GM23338 (cell line): ENCODE measurements around the gene ESR1. TPM values are rescaled to one million over a fixed set of nuclear protein-coding genes. Genes with fewer than 3 reads are reported as not detected.

ENCODE experiments used
- ATAC-seq: fragments of 200-7000 bp; cut with Tn5 transposase; 3 replicates; pipeline ENCODE4 v1.9.1; 2020
- DNase-seq: peaks from one replicate; pipeline ENCODE4 v3.0.0-alpha.2; 2015; ENCODE audit warnings: low spot score
- H2AFZ ChIP-seq: fragments of 200-600 bp; sonication (generic); 2 replicates; pipeline ENCODE4 v1.8.0; 2016; ENCODE audit warnings: antibody characterized with exemption, mild to moderate bottlenecking, moderate library complexity
- H3F3A ChIP-seq: fragments of 200-600 bp; sonication (generic); replicated peaks from 2 replicates; pipeline ENCODE4 v1.8.0; 2017; ENCODE audit warnings: antibody characterized with exemption, mixed run types, low read depth
- H3K27ac ChIP-seq: fragments of 200-600 bp; sonication (generic); 2 replicates; pipeline ENCODE4 v1.6.1; 2016; ENCODE audit warnings: low read depth
- H3K27me3 ChIP-seq: fragments of 200-600 bp; sonication (generic); 2 replicates; pipeline ENCODE4 v1.8.0; 2016; ENCODE audit warnings: mild to moderate bottlenecking, mixed run types, moderate library complexity; ENCODE audit not compliant: insufficient read depth
- H3K36me3 ChIP-seq: fragments of 200-600 bp; sonication (generic); 2 replicates; pipeline ENCODE4 v1.8.0; 2016; ENCODE audit warnings: mild to moderate bottlenecking; ENCODE audit not compliant: insufficient read depth
- H3K4me1 ChIP-seq: fragments of 200-600 bp; sonication (generic); 2 replicates; pipeline ENCODE4 v1.8.0; 2016; ENCODE audit warnings: mild to moderate bottlenecking, moderate library complexity; ENCODE audit not compliant: insufficient read depth
- H3K4me2 ChIP-seq: fragments of 200-600 bp; sonication (generic); 2 replicates; pipeline ENCODE4 v1.7.1; 2017; ENCODE audit warnings: mixed run types
- H3K4me3 ChIP-seq: fragments of 200-600 bp; sonication (generic); 2 replicates; pipeline ENCODE4 v1.6.1; 2016; ENCODE audit warnings: mixed run types
- H3K79me2 ChIP-seq: fragments of 200-600 bp; sonication (generic); replicated peaks from 2 replicates; pipeline ENCODE4 v1.8.0; 2017; ENCODE audit warnings: mild to moderate bottlenecking; ENCODE audit not compliant: insufficient read depth
- H3K9me2 ChIP-seq: fragments of 200-600 bp; sonication (generic); 2 replicates; pipeline ENCODE4 v1.8.0; 2017; ENCODE audit not compliant: insufficient read depth
- H4K20me1 ChIP-seq: fragments of 200-600 bp; sonication (generic); replicated peaks from 2 replicates; pipeline ENCODE4 v1.8.0; 2017; ENCODE audit warnings: mild to moderate bottlenecking; ENCODE audit not compliant: insufficient read depth
- H3K27ac Mint-ChIP-seq: 2 replicates; pipeline ENCODE4 v1.8.0; 2020; ENCODE audit warnings: inconsistent platforms, mild to moderate bottlenecking, moderate library complexity, mixed read lengths
- H3K27me3 Mint-ChIP-seq: 3 replicates; pipeline ENCODE4 v1.8.0; 2022; ENCODE audit warnings: low read depth, mild to moderate bottlenecking, moderate library complexity, mixed read lengths, inconsistent platforms; ENCODE audit not compliant: insufficient read depth, poor library complexity
- H3K36me3 Mint-ChIP-seq: 3 replicates; pipeline ENCODE4 v1.8.0; 2021; ENCODE audit warnings: low read depth, mild to moderate bottlenecking, inconsistent platforms, moderate library complexity, mixed read lengths
- H3K4me1 Mint-ChIP-seq: 3 replicates; pipeline ENCODE4 v1.8.0; 2020; ENCODE audit warnings: mild to moderate bottlenecking, inconsistent platforms, mixed read lengths
- H3K4me3 Mint-ChIP-seq: 3 replicates; pipeline ENCODE4 v1.8.0; 2021; ENCODE audit warnings: moderate library complexity, mild to moderate bottlenecking, inconsistent platforms, mixed read lengths
- H3K9me3 Mint-ChIP-seq: 3 replicates; pipeline ENCODE4 v1.8.0; 2020; ENCODE audit warnings: moderate library complexity, mild to moderate bottlenecking, inconsistent platforms, mixed read lengths
- CREB1 ChIP-seq: fragments of 250-450 bp; sonication (Bioruptor Pico); IDR thresholded peaks from 2 replicates; pipeline ENCODE4 v1.5.0; 2020; ENCODE audit warnings: low read depth, mild to moderate bottlenecking, moderate library complexity
- JUNB ChIP-seq: IDR thresholded peaks from one replicate; pipeline ENCODE4 v1.6.1; 2016; ENCODE audit warnings: antibody characterized with exemption; ENCODE audit not compliant: unreplicated experiment
- POLR2AphosphoS5 ChIP-seq: IDR thresholded peaks from 2 replicates; pipeline ENCODE4 v1.6.1; 2016; ENCODE audit warnings: antibody characterized with exemption, low read depth
- STAT1 ChIP-seq: IDR thresholded peaks from one replicate; pipeline ENCODE4 v1.6.1; 2016; ENCODE audit warnings: antibody characterized with exemption; ENCODE audit not compliant: unreplicated experiment
- ZNF114 ChIP-seq: fragments of 250-450 bp; sonication (Bioruptor Pico); IDR thresholded peaks from 2 replicates; pipeline ENCODE4 v1.5.0; 2020; ENCODE audit warnings: mild to moderate bottlenecking, moderate library complexity
- ZNF331 ChIP-seq: fragments of 250-450 bp; sonication (Bioruptor Pico); IDR thresholded peaks from 2 replicates; pipeline ENCODE4 v1.5.0; 2020; ENCODE audit warnings: low read depth, mild to moderate bottlenecking, moderate library complexity
- polyA plus RNA-seq: library from polyadenylated mRNA; unstranded; fragments of >200 nt; fragmentation: Nextera tagmentation; extraction: Ambion mirVana; gene quantifications from 2 replicates; pipeline ENCODE4 v1.2.1, GENCODE V29; 2016
- total RNA-seq: library from RNA; depleted of rRNA; stranded (reverse); fragments of >200 nt; shearing (Covaris generic); gene quantifications from 2 replicates; pipeline ENCODE4 v1.2.3, GENCODE V29; 2014
- TF ChIP-seq, protein P1 (sequence below): fragments of 250-450 bp; sonication (Bioruptor Pico); IDR thresholded peaks from 2 replicates; pipeline ENCODE4 v1.5.0; 2020; ENCODE audit warnings: mild to moderate bottlenecking, moderate library complexity
- TF ChIP-seq, protein P2 (sequence below), 2 experiments: fragments of 200-600 bp in 1 of 2; sonication (generic) in 1 of 2; conservative IDR thresholded peaks; 2 replicates each; pipeline versions ENCODE4 v1.5.1 to v1.6.1; 2016 to 2017; ENCODE audit warnings: antibody characterized with exemption in 2 of 2, low read depth in 2 of 2, mild to moderate bottlenecking in 2 of 2, moderate library complexity in 1 of 2

ESR1 gene
- total and polyA plus RNA-seq, 2 experiments from 2014 or later = 0.94 TPM; not detected in 1

DNA sequence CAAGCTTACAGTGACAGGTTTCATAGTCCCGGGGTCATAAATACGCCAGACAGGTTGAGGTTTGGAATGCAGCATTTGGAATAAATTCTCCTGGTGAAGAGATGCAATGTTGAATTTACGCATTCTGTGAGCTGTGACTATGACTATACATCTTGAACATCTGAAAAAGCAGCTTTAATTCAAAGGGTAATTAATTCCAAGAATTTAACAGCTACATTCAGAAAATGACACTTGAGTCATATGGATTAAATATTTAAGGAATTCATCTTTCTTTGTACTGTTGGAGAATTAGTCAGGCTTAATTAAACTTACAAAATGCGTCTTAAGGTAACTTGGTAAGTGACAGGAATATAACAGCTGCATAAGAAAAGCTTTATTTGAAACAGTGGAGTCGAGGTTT is 74.7 kb downstream of the ESR1 start (continued):
- TF ChIP-seq, protein P1, sequence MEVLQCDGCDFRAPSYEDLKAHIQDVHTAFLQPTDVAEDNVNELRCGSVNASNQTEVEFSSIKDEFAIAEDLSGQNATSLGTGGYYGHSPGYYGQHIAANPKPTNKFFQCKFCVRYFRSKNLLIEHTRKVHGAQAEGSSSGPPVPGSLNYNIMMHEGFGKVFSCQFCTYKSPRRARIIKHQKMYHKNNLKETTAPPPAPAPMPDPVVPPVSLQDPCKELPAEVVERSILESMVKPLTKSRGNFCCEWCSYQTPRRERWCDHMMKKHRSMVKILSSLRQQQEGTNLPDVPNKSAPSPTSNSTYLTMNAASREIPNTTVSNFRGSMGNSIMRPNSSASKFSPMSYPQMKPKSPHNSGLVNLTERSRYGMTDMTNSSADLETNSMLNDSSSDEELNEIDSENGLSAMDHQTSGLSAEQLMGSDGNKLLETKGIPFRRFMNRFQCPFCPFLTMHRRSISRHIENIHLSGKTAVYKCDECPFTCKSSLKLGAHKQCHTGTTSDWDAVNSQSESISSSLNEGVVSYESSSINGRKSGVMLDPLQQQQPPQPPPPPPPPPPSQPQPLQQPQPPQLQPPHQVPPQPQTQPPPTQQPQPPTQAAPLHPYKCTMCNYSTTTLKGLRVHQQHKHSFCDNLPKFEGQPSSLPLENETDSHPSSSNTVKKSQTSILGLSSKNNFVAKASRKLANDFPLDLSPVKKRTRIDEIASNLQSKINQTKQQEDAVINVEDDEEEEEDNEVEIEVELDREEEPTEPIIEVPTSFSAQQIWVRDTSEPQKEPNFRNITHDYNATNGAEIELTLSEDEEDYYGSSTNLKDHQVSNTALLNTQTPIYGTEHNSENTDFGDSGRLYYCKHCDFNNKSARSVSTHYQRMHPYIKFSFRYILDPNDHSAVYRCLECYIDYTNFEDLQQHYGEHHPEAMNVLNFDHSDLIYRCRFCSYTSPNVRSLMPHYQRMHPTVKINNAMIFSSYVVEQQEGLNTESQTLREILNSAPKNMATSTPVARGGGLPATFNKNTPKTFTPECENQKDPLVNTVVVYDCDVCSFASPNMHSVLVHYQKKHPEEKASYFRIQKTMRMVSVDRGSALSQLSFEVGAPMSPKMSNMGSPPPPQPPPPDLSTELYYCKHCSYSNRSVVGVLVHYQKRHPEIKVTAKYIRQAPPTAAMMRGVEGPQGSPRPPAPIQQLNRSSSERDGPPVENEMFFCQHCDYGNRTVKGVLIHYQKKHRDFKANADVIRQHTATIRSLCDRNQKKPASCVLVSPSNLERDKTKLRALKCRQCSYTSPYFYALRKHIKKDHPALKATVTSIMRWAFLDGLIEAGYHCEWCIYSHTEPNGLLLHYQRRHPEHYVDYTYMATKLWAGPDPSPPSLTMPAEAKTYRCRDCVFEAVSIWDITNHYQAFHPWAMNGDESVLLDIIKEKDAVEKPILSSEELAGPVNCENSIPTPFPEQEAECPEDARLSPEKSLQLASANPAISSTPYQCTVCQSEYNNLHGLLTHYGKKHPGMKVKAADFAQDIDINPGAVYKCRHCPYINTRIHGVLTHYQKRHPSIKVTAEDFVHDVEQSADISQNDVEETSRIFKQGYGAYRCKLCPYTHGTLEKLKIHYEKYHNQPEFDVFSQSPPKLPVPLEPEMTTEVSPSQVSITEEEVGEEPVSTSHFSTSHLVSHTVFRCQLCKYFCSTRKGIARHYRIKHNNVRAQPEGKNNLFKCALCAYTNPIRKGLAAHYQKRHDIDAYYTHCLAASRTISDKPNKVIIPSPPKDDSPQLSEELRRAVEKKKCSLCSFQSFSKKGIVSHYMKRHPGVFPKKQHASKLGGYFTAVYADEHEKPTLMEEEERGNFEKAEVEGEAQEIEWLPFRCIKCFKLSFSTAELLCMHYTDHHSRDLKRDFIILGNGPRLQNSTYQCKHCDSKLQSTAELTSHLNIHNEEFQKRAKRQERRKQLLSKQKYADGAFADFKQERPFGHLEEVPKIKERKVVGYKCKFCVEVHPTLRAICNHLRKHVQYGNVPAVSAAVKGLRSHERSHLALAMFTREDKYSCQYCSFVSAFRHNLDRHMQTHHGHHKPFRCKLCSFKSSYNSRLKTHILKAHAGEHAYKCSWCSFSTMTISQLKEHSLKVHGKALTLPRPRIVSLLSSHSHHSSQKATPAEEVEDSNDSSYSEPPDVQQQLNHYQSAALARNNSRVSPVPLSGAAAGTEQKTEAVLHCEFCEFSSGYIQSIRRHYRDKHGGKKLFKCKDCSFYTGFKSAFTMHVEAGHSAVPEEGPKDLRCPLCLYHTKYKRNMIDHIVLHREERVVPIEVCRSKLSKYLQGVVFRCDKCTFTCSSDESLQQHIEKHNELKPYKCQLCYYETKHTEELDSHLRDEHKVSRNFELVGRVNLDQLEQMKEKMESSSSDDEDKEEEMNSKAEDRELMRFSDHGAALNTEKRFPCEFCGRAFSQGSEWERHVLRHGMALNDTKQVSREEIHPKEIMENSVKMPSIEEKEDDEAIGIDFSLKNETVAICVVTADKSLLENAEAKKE = no peak
- TF ChIP-seq CREB1 (CRISPR knock-in tag) = no peak
- no peak for TF ChIP-seq STAT1
- TF ChIP-seq ZNF114 (CRISPR knock-in tag) = no peak
- no peak for TF ChIP-seq POLR2AphosphoS5

DNA sequence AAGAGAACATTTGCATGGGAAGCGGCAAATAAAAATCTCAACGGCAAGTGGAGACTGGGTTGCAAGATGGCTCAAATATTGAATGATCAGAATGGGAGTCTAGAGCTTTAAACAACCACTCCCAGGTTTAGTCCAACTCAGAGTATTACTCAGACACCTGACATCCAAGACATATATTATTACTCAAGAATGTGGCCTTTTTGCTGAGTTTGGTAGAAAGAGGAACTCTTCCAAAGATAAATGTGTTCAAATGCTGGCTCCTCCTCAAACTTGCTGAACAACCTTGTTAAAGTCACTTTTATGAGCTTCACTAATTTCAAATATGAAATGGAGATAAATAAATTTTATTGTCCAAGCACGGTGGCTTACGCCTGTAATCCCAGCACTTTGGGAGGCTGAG is 77.8 kb downstream of the ESR1 start:
- Histone ChIP-seq H3K79me2 (no peaks in the 10 kb centered on the region), H4K20me1 (no peaks in the 10 kb centered on the region), H3K4me1 (no peaks in the 10 kb centered on the region), H3K27me3 (no peaks in the 10 kb centered on the region), H3F3A (no peaks in the 10 kb centered on the region), H3K4me2 (no peak overlapping the region), H3K27ac (no peak overlapping the region), H3K36me3 (no peaks in the 10 kb centered on the region), H3K9me2 (no peaks in the 10 kb centered on the region), H2AFZ (no peak overlapping the region), H3K4me3 (no peak overlapping the region)
- no peaks in the 10 kb centered on the region for H3K27me3 Mint-ChIP-seq
- DNase-seq (no peak), ATAC-seq (no peak)
- H3K27ac Mint-ChIP-seq = no peak overlapping the region
- no peaks in the 10 kb centered on the region for H3K4me1 Mint-ChIP-seq
- no peaks in the 10 kb centered on the region for H3K36me3 Mint-ChIP-seq
- no peak for TF ChIP-seq ZNF331 (CRISPR knock-in tag)
- no peak for TF ChIP-seq STAT1
- TF ChIP-seq, protein P2, sequence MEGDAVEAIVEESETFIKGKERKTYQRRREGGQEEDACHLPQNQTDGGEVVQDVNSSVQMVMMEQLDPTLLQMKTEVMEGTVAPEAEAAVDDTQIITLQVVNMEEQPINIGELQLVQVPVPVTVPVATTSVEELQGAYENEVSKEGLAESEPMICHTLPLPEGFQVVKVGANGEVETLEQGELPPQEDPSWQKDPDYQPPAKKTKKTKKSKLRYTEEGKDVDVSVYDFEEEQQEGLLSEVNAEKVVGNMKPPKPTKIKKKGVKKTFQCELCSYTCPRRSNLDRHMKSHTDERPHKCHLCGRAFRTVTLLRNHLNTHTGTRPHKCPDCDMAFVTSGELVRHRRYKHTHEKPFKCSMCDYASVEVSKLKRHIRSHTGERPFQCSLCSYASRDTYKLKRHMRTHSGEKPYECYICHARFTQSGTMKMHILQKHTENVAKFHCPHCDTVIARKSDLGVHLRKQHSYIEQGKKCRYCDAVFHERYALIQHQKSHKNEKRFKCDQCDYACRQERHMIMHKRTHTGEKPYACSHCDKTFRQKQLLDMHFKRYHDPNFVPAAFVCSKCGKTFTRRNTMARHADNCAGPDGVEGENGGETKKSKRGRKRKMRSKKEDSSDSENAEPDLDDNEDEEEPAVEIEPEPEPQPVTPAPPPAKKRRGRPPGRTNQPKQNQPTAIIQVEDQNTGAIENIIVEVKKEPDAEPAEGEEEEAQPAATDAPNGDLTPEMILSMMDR (conservative IDR thresholded peaks at IDR 0.05; ENCODE audit: low read depth in 2 of 2) = no peak
- no peak for TF ChIP-seq JUNB
- TF ChIP-seq CREB1 (CRISPR knock-in tag) = no peak
- H3K4me3 Mint-ChIP-seq = no peak overlapping the region
- no peaks in the 10 kb centered on the region for H3K9me3 Mint-ChIP-seq
